ENCODE measurements around the gene NFATC4.

NFATC4 gene

DNA sequence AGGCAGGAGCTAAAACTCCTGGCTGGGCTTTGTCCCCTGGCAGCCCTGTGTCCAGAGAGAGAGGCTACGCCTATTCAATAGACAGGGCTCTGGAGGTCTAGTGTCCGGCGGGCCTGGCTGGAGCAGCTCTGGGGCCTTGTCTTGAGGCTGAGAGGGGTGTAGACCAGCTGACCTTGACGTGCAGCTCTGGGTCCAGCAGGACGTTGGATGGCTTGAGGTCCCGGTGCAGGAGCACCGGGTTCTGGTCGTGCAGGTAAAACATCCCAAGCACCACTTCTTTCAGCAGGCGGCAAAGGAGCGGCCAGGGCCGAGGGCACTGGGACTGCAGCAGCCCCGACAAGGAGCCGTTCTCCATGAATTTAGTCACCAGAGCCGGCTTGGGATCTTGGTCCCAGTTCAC lies 29.1 kb upstream of the NFATC4 start:
- no peak for DNase-seq (ENCODE audit: low read depth)
- no peak overlapping the region; the same call in 1 of the 2 replicates for H3K4me3 ChIP-seq (ENCODE audit: control insufficient read depth, low read depth, low read length)
- TF ChIP-seq, protein P1, sequence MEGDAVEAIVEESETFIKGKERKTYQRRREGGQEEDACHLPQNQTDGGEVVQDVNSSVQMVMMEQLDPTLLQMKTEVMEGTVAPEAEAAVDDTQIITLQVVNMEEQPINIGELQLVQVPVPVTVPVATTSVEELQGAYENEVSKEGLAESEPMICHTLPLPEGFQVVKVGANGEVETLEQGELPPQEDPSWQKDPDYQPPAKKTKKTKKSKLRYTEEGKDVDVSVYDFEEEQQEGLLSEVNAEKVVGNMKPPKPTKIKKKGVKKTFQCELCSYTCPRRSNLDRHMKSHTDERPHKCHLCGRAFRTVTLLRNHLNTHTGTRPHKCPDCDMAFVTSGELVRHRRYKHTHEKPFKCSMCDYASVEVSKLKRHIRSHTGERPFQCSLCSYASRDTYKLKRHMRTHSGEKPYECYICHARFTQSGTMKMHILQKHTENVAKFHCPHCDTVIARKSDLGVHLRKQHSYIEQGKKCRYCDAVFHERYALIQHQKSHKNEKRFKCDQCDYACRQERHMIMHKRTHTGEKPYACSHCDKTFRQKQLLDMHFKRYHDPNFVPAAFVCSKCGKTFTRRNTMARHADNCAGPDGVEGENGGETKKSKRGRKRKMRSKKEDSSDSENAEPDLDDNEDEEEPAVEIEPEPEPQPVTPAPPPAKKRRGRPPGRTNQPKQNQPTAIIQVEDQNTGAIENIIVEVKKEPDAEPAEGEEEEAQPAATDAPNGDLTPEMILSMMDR (IDR thresholded peaks at IDR 0.05; ENCODE audit: control insufficient read depth, insufficient read depth, low read depth, low read length, missing control alignments) = no peak

DNA sequence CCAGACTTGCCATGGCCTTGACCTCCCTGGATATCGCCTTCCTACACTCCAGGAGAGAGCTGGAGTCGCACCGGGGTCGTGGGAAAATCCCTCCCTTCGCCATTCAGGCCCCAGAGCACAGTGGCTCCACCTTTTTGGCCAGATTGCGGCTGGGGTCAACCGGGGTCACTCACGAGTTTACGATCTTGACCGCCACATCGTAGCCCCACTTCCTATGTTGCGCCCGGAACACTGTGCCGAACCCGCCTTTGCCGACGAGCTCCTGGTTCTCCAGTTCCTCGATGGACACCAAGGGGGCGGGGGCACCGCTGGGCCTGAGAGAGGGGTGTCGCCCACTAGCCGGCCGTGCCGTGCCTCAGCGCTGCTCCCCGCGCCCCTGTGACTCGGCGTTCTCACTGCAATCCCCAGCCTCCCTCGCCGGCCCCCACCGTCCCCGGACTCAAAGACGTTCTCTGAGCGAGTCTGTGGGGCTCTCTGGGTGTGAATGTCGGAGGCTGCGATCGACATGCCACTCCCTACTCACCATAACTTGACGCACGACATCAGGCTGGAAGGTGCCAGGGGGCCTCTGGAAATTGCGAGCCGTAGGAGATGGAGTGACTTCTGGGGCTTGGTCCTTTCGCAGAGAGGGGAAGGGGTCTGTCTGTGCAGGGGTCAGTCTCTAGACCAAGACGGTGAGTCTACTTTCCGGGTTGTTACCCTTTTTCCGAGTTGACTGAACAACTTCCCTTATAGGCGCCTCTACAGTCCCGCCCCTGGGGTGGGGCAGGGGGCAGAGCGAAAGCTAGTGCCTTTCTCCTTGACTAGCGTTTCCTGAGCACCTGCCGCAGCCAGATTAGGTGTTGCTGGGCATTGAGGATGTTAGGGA lies 28.5 kb upstream of the NFATC4 start, which contains the start of gene RIPK3:
Gene RIPK3, minus strand, starts transcription at position 708 of the 868 bp plus-strand sequence. Its CDS starts 165 bp downstream, at position 543.
- TF ChIP-seq, protein P1 (IDR thresholded peaks at IDR 0.05; ENCODE audit: control insufficient read depth, insufficient read depth, low read depth, low read length, missing control alignments) = no peak
- H3K4me3 ChIP-seq (ENCODE audit: control insufficient read depth, low read depth, low read length) = peak within 1 kb of the TSS; percentile 37
- DNase-seq (ENCODE audit: low read depth) = no peak

DNA sequence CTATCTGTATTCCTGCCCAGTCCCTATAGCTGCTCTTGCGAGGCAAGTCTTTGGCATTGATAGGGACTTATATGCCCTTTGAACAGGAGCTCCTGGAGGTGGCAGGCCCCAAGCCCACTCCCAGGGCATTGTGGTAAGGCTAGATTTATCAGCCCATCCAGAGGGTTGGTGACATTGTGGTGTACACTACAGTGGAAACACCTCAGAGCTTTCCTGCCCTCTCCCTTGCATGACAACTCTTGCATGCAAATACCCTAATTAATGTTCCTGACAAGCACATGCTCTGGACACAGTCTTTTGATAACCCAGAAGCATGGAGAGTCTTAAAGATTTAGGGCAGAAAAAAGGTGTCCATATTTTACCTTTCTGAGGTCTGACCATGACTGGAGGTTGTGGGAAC lies 27.4 kb upstream of the NFATC4 start:
- no peak for DNase-seq (ENCODE audit: low read depth)
- TF ChIP-seq, protein P1 (IDR thresholded peaks at IDR 0.05; ENCODE audit: control insufficient read depth, insufficient read depth, low read depth, low read length, missing control alignments) = no peak
- H3K4me3 ChIP-seq (ENCODE audit: control insufficient read depth, low read depth, low read length) = no peak overlapping the region

DNA sequence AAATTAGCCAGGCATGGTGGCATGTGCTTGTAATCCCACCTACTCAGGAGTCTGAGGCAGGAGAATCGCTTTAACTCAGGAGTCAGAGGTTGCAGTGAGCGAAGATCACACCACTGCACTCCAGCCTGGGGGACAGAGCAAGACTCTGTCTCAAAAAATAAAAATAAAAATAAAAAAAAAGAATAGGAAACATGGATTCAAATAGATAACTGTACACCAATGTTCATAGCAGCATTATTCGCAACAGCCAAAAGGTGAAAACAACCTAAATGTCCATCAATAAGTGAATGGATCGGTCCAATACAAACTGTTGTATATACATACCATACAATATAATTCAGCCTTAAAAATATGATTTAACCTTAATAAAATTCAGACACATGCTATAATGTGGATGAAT lies 25.1 kb upstream of the NFATC4 start:
- no peak for DNase-seq (ENCODE audit: low read depth)
- TF ChIP-seq, protein P1 (IDR thresholded peaks at IDR 0.05; ENCODE audit: control insufficient read depth, insufficient read depth, low read depth, low read length, missing control alignments) = no peak
- H3K4me3 ChIP-seq (ENCODE audit: control insufficient read depth, low read depth, low read length) = no peak overlapping the region

DNA sequence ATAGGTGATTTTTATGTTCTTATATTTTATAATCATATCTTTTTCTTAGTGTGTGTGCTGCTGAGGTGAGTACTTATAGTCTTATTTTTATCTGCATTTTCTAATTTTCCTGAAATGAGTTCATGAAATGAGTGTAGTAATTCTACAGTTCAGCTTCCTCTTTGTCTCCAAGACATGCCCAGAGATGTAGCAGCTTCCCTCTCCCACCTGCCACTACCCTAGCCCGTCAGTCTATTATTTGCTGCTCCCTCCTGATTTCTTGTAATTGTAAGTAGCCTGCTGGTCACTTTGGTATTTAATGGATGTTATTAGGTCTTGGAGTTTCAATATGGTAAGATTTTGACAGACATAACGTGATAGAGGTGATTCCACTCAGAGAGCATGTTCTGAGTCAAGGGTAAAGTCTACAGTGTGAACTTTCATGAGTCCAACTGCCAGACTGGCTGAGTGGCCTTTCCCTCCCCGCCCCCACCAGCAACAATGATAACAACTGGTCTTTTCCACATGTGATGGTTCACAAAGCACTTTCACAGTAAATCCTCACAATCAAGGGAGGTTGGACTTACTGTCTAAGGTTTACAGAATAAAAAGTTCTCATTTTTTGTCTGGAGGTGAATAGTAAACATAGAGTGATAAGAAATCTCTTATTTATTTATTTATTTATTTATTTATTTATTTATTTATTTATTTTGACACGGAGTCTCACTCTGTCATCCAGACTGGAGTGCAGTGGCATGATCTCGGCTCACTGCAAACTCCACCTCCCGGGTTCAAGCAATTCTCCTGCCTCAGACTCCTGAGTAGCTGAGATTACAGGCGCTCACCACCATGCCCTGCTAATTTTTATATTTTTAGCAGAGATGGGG lies 24.0 kb upstream of the NFATC4 start:
- no peak for DNase-seq (ENCODE audit: low read depth)
- H3K4me3 ChIP-seq (ENCODE audit: control insufficient read depth, low read depth, low read length) = no peak overlapping the region

DNA sequence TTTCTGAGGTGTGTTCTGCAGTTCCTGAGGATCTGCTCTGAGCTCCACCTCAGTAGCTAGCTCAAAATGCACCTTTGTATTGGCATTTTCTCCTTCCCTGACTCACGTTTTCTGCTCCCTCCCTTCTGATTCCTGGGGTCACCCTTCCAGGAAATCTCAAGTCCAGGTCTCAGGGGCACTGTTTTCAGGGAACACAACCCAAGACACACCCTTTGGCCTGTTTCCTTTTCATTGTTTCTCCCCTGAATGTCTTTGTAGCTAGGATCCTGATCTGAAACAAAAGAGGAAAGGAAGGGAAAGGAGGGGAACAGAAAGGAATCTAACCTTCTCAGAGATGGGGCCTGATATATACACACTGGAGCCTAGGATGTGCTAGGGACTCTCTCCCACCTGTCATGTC lies 20.9 kb upstream of the NFATC4 start:
- TF ChIP-seq, protein P1 (IDR thresholded peaks at IDR 0.05; ENCODE audit: control insufficient read depth, insufficient read depth, low read depth, low read length, missing control alignments) = no peak
- DNase-seq (ENCODE audit: low read depth) = no peak
- no peak overlapping the region for H3K4me3 ChIP-seq (ENCODE audit: control insufficient read depth, low read depth, low read length)

More for the DNA sequence above, 24.0 kb upstream of the NFATC4 start:
- TF ChIP-seq, protein P1 (IDR thresholded peaks at IDR 0.05; ENCODE audit: control insufficient read depth, insufficient read depth, low read depth, low read length, missing control alignments) = no peak

Measured in AG09309 (cell line).